HEK293 (cell line): ENCODE measurements around the gene USP6NL.

ENCODE experiments used
- CTCF ChIP-seq: fragments of 450-650 bp; formaldehyde crosslinking; IDR thresholded peaks from 2 replicates; pipeline ENCODE4 v1.5.1; 2016; ENCODE audit warnings: missing biosample characterization, missing genetic modification characterization
- KLF8 ChIP-seq: fragments of 450-650 bp; formaldehyde crosslinking; IDR thresholded peaks from 2 replicates; pipeline ENCODE4 v1.5.1; 2016; ENCODE audit warnings: missing biosample characterization, missing genetic modification characterization
- ZBTB1 ChIP-seq: fragments of 450-650 bp; formaldehyde crosslinking; IDR thresholded peaks from 2 replicates; pipeline ENCODE4 v1.5.1; 2016; ENCODE audit warnings: missing biosample characterization, missing genetic modification characterization
- ZNF18 ChIP-seq: fragments of 450-650 bp; formaldehyde crosslinking; IDR thresholded peaks from 2 replicates; pipeline ENCODE4 v1.5.1; 2016; ENCODE audit warnings: missing biosample characterization, missing genetic modification characterization
- ZNF274 ChIP-seq, 2 experiments: fragments of 200-500 bp in 1 of 2; fragments of 450-650 bp in 1 of 2; sonication (Bioruptor generic) in 1 of 2; formaldehyde crosslinking in 1 of 2; IDR thresholded peaks; 2 replicates each; pipeline versions ENCODE4 v1.5.1 to v1.6.1; 2014 to 2016; ENCODE audit warnings: borderline replicate concordance in 1 of 2, inconsistent platforms in 1 of 2, low read length in 1 of 2, missing biosample characterization in 1 of 2, missing genetic modification characterization in 1 of 2
- ZXDB ChIP-seq: fragments of 450-650 bp; formaldehyde crosslinking; IDR thresholded peaks from 2 replicates; pipeline ENCODE4 v1.5.1; 2016; ENCODE audit warnings: missing biosample characterization, missing genetic modification characterization
- TF ChIP-seq, protein P1 (sequence below): sonication (generic); formaldehyde crosslinking; IDR thresholded peaks from 2 replicates; pipeline ENCODE4 v1.8.1; 2022; ENCODE audit warnings: mild to moderate bottlenecking, moderate library complexity, missing genetic modification reagents

GRCh38 chr10:11548768-11549099, 62.7 kb downstream of the USP6NL start:
- TF ChIP-seq ZNF18 (tag by site-specific recombination) (no peak), ZBTB1 (tag by site-specific recombination) (no peak), CTCF (no peak), ZNF274 (IDR thresholded peaks at IDR 0.05; ENCODE audit: low read length) (no peak), ZNF274 (tag by site-specific recombination; IDR thresholded peaks at IDR 0.05; ENCODE audit: borderline replicate concordance) (no peak), ZXDB (tag by site-specific recombination) (no peak), KLF8 (no peak)
- TF ChIP-seq, protein P1, sequence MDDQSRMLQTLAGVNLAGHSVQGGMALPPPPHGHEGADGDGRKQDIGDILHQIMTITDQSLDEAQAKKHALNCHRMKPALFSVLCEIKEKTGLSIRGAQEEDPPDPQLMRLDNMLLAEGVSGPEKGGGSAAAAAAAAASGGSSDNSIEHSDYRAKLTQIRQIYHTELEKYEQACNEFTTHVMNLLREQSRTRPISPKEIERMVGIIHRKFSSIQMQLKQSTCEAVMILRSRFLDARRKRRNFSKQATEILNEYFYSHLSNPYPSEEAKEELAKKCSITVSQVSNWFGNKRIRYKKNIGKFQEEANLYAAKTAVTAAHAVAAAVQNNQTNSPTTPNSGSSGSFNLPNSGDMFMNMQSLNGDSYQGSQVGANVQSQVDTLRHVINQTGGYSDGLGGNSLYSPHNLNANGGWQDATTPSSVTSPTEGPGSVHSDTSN (CRISPR knock-in tag), result no peak
